Spinal cord (tissue), 10 donors: ENCODE measurements around the gene CADPS2. TPM values are rescaled to one million over a fixed set of nuclear protein-coding genes. Genes with fewer than 3 reads are reported as not detected.

ENCODE experiments used
- DNase-seq, 6 donors: peaks; one replicate each; pipeline versions ENCODE4 v3.0.0 to v3.0.0-alpha.2; 2013 to 2015; ENCODE audit warnings: low spot score in 6 of 6, low read depth in 4 of 6
- H3K27ac ChIP-seq: one replicate; pipeline ENCODE4 v1.5.1; 2013; ENCODE audit warnings: low read depth, low read length, control low read depth
- H3K27me3 ChIP-seq: one replicate; pipeline ENCODE4 v1.6.1; 2013; ENCODE audit warnings: low read length; ENCODE audit not compliant: control insufficient read depth, insufficient read depth
- H3K36me3 ChIP-seq: one replicate; pipeline ENCODE4 v1.6.1; 2013; ENCODE audit warnings: low read length; ENCODE audit not compliant: control insufficient read depth, insufficient read depth
- H3K4me1 ChIP-seq: one replicate; pipeline ENCODE4 v1.6.1; 2013; ENCODE audit warnings: low read length; ENCODE audit not compliant: control insufficient read depth, insufficient read depth
- H3K4me3 ChIP-seq: one replicate; pipeline ENCODE4 v1.5.1; 2013; ENCODE audit warnings: low read depth, low read length, control low read depth
- H3K9me3 ChIP-seq: one replicate; pipeline ENCODE4 v1.6.1; 2013; ENCODE audit warnings: low read length; ENCODE audit not compliant: control insufficient read depth, insufficient read depth
- WGBS: methylation state at CpG from one replicate; pipeline ENCODE4 v1.1.5; 2013; ENCODE audit warnings: missing lambda C conversion rate; ENCODE audit not compliant: insufficient coverage; 5-methylcytosine and 5-hydroxymethylcytosine counted together
- polyA plus RNA-seq, 2 donors: library from polyadenylated mRNA; unstranded; fragments of 120-200 nt; gene quantifications; one replicate each; pipeline ENCODE4 v1.2.1, GENCODE V29; 2013; ENCODE audit not compliant: insufficient read length in 2 of 2
- total RNA-seq, 2 donors: library from RNA; depleted of rRNA in 1 of 2; stranded (reverse); fragments of 120-200 nt in 1 of 2; fragments of >200 nt in 1 of 2; gene quantifications; one replicate each; pipeline versions ENCODE4 v1.2.3 to v1.2.4, GENCODE V29; 2013 to 2014
- donor health status: healthy.

CADPS2 gene
- total and polyA plus RNA-seq, 4 donors, result 18.7 to 40.5 (median 30.4) TPM

DNA sequence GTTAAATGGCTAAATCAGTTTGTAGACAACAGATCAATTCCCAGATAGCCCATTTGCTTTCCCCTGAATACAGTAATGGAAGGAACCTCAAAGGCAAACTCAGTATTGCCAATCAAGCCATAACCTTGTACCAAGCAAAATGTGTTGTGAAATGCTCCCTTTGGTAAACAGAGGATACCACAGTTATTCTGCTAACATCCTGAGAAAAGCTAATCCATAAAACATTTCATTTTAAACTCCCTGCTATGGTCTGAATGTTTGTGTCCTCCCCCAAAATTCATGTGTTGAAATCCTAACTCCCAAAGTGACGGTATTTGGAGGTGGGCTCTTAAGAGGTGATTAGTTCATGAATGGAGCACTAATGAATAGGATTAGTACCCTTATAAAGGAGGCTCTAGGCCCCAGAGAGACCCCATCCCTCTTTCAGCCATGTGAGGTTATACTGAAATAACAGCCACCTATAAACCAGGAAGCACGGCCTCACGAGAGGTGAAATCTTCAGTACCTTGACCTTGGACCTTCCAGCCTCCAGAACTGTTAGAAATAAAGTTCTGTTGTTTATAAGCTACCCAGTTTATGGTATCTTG is 94.2 kb downstream of the CADPS2 start:
- H3K4me1 ChIP-seq, result no peaks in the 10 kb centered on the region
- no peak overlapping the region for H3K27ac ChIP-seq
- WGBS, result no CpG with 5 or more reads among the region's 3 CpGs
- no peak overlapping the region for H3K4me3 ChIP-seq
- no peak for DNase-seq
- H3K36me3 ChIP-seq, result no peaks in the 10 kb centered on the region
- H3K27me3 ChIP-seq, result no peaks in the 10 kb centered on the region
- no peaks in the 10 kb centered on the region for H3K9me3 ChIP-seq

GRCh38 chr7:122790591-122790990 is 95.7 kb downstream of the CADPS2 start:
- no CpG with 5 or more reads among the region's 2 CpGs for WGBS
- no peaks in the 10 kb centered on the region for H3K36me3 ChIP-seq
- no peaks in the 10 kb centered on the region for H3K9me3 ChIP-seq
- no peak overlapping the region for H3K27ac ChIP-seq
- no peak overlapping the region for H3K4me3 ChIP-seq
- DNase-seq, result peak in 1 of 6 donors; percentile 62
- H3K4me1 ChIP-seq, result no peaks in the 10 kb centered on the region
- no peaks in the 10 kb centered on the region for H3K27me3 ChIP-seq

GRCh38 chr7:122790132-122790531 is 96.1 kb downstream of the CADPS2 start:
- Histone ChIP-seq H3K27ac (no peak overlapping the region), H3K27me3 (no peaks in the 10 kb centered on the region), H3K36me3 (no peaks in the 10 kb centered on the region), H3K4me3 (no peak overlapping the region), H3K9me3 (no peaks in the 10 kb centered on the region), H3K4me1 (no peaks in the 10 kb centered on the region)
- WGBS, result 85% methylated on average over 1 of the region's 3 CpGs
- no peak for DNase-seq

- H3K36me3 ChIP-seq, result no peaks in the 10 kb centered on the region
- H3K4me3 ChIP-seq, result no peak overlapping the region
- WGBS, result no CpG with 5 or more reads among the region's 1 CpG
- no peak overlapping the region for H3K27ac ChIP-seq
- no peaks in the 10 kb centered on the region for H3K9me3 ChIP-seq
- no peaks in the 10 kb centered on the region for H3K4me1 ChIP-seq
- H3K27me3 ChIP-seq, result no peaks in the 10 kb centered on the region
- DNase-seq, result peak in 3 of 6 donors; percentile 12 to 65 (median 13)
Observed at GRCh38 chr7:122789156-122789555, 97.1 kb downstream of the CADPS2 start.

- H3K9me3 ChIP-seq, result no peaks in the 10 kb centered on the region
- H3K36me3 ChIP-seq, result no peaks in the 10 kb centered on the region
- no peak overlapping the region for H3K27ac ChIP-seq
- H3K4me3 ChIP-seq, result no peak overlapping the region
- 81% methylated on average over 3 of the region's 4 CpGs for WGBS
- DNase-seq, result peak in 1 of 6 donors; percentile 29
- H3K27me3 ChIP-seq, result no peaks in the 10 kb centered on the region
- H3K4me1 ChIP-seq, result no peaks in the 10 kb centered on the region
Observed at GRCh38 chr7:122770686-122771335, 115.4 kb downstream of the CADPS2 start.

- no peak for DNase-seq
- no peaks in the 10 kb centered on the region for H3K36me3 ChIP-seq
- no peak overlapping the region for H3K27ac ChIP-seq
- WGBS, result 80% methylated on average over 1 of the region's 3 CpGs
- no peaks in the 10 kb centered on the region for H3K27me3 ChIP-seq
- no peak overlapping the region for H3K4me3 ChIP-seq
- H3K4me1 ChIP-seq, result no peaks in the 10 kb centered on the region
- no peaks in the 10 kb centered on the region for H3K9me3 ChIP-seq
Observed at GRCh38 chr7:122768827-122769226, 117.4 kb downstream of the CADPS2 start.

GRCh38 chr7:122767339-122767738 is 118.9 kb downstream of the CADPS2 start:
- no peak for DNase-seq
- WGBS, result no CpG with 5 or more reads among the region's 3 CpGs
- no peaks in the 10 kb centered on the region for H3K4me1 ChIP-seq
- H3K27ac ChIP-seq, result no peak overlapping the region
- H3K27me3 ChIP-seq, result no peaks in the 10 kb centered on the region
- H3K36me3 ChIP-seq, result no peaks in the 10 kb centered on the region
- no peaks in the 10 kb centered on the region for H3K9me3 ChIP-seq
- no peak overlapping the region for H3K4me3 ChIP-seq

GRCh38 chr7:122766593-122766992 is 119.7 kb downstream of the CADPS2 start:
- Histone ChIP-seq H3K4me1 (no peaks in the 10 kb centered on the region), H3K4me3 (no peak overlapping the region), H3K36me3 (no peaks in the 10 kb centered on the region), H3K9me3 (no peaks in the 10 kb centered on the region), H3K27ac (no peak overlapping the region), H3K27me3 (no peaks in the 10 kb centered on the region)
- WGBS, result no CpG with 5 or more reads among the region's 1 CpG
- no peak for DNase-seq

DNA sequence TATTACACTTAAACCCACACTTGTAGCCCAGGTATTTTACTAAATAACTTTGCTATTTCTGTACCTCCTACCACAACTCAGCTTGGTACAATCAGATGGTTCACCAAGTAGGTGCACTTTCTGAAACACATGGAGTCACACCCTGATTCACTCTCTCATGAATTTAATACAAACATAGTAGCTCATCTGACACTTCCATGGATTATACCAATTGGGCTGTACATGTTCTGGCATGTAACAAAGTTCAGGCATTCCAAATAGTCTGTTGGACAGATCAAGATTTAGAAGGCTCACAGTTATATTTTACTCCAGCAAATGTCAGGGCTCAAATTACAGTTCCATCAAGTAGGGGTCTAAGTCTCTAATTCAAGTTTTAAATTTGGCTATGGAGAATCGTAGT is 121.4 kb downstream of the CADPS2 start:
- no CpG with 5 or more reads among the region's 1 CpG for WGBS
- Histone ChIP-seq H3K27me3 (no peaks in the 10 kb centered on the region), H3K36me3 (no peaks in the 10 kb centered on the region), H3K4me1 (no peaks in the 10 kb centered on the region), H3K4me3 (no peak overlapping the region), H3K27ac (no peak overlapping the region), H3K9me3 (no peaks in the 10 kb centered on the region)
- no peak for DNase-seq

GRCh38 chr7:122764020-122764419 is 122.2 kb downstream of the CADPS2 start:
- no peak for DNase-seq
- Histone ChIP-seq H3K4me3 (no peak overlapping the region), H3K9me3 (no peaks in the 10 kb centered on the region), H3K27ac (no peak overlapping the region), H3K4me1 (no peaks in the 10 kb centered on the region), H3K36me3 (no peaks in the 10 kb centered on the region), H3K27me3 (no peaks in the 10 kb centered on the region)
- 89% methylated on average over 2 of the region's 2 CpGs for whole genome bisulfite sequencing
